Activated T-helper 2 cell treated with anti-CD3 and anti-CD28 coated beads, Interferon-gamma antibody, Interleukin-2, Interleukin-4, amounts not matched to agents 10 μg/mL and 5 μg/mL and 100 μg/mL, durations not matched to agents 14 hours and 24 hours and 36 hours (primary cell): Measurements from ENCODE around the gene TARS2. TPM values are rescaled to one million over a fixed set of nuclear protein-coding genes. Genes with fewer than 3 reads are reported as not detected.

Experiments used
- DNase-seq: peaks from one replicate; pipeline ENCODE4 v3.0.0; 2021; ENCODE audit warnings: low spot score
- H3K27ac Mint-ChIP-seq: one replicate; pipeline ENCODE4 v1.8.0; 2021; ENCODE audit warnings: mixed read lengths
- H3K27me3 Mint-ChIP-seq: one replicate; pipeline ENCODE4 v1.8.0; 2021; ENCODE audit warnings: low read depth, mixed read lengths
- H3K36me3 Mint-ChIP-seq: one replicate; pipeline ENCODE4 v1.8.0; 2021; ENCODE audit warnings: low read depth, mixed read lengths
- H3K4me1 Mint-ChIP-seq: one replicate; pipeline ENCODE4 v1.8.0; 2021; ENCODE audit warnings: low read depth, mixed read lengths
- H3K4me3 Mint-ChIP-seq: one replicate; pipeline ENCODE4 v1.8.0; 2021; ENCODE audit warnings: low read depth, mild to moderate bottlenecking, moderate library complexity, mixed read lengths
- H3K9me3 Mint-ChIP-seq: one replicate; pipeline ENCODE4 v1.8.0; 2021; ENCODE audit warnings: mixed read lengths
- intact Hi-C: fragments of 100-400 bp; cut with micrococcal nuclease; formaldehyde crosslinking; loops from one replicate; pipeline ENCODE4 v1.15.1; 2023
- total RNA-seq: library from RNA; stranded (reverse); gene quantifications from 2 replicates; pipeline ENCODE4 v1.2.3, GENCODE V29; 2022

The TARS2 gene, protein sequence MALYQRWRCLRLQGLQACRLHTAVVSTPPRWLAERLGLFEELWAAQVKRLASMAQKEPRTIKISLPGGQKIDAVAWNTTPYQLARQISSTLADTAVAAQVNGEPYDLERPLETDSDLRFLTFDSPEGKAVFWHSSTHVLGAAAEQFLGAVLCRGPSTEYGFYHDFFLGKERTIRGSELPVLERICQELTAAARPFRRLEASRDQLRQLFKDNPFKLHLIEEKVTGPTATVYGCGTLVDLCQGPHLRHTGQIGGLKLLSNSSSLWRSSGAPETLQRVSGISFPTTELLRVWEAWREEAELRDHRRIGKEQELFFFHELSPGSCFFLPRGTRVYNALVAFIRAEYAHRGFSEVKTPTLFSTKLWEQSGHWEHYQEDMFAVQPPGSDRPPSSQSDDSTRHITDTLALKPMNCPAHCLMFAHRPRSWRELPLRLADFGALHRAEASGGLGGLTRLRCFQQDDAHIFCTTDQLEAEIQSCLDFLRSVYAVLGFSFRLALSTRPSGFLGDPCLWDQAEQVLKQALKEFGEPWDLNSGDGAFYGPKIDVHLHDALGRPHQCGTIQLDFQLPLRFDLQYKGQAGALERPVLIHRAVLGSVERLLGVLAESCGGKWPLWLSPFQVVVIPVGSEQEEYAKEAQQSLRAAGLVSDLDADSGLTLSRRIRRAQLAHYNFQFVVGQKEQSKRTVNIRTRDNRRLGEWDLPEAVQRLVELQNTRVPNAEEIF
- 66.2 and 69.8 TPM in 2 replicates for total RNA-seq

DNA sequence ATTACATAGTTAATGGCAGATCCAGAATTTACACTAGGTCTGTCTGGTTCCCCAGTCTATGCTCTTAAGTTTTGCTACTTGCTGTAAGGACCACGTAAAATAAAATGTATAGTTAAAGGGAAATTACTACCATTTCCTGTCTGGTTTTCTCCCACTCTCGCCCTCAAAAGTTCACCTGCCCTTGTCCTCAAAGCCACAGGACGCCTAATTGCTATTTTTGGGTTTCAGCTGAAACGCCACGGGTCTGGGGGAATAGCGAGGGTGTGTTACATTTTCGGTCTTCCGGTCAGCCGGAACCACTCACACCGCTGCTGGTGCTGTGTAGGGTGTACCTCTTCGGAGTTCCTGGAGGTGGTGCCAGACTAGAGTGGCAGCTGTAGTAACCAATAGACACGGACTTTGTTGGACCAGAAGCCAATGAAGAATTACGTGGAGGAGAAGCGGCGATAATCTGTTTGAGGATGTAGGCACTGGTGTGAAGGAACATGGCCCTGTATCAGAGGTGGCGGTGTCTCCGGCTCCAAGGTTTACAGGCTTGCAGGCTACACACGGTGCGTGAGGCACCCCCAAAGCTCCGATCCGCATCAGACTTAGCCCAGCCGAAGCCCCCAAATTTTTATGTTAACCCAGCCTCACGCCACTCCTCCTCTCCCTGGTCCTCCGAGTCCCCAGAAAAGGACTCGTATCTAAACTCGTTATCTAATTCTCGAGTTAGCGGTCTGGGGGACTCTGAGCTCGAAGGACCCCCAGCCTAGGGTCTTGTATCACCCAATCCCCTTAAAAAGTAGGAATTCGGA, at the start of gene TARS2:
TSS of gene TARS2 (plus strand) at position 454 of the 797 bp plus-strand sequence. CDS start at position 486, 32 bp downstream.
- Mint-ChIP-seq H3K27me3 (no peaks in the 10 kb centered on the region), H3K4me1 (peaks cover 18% of the 10 kb centered on the region), H3K9me3 (no peaks in the 10 kb centered on the region), H3K27ac (peak within 1 kb of the TSS; percentile 98), H3K36me3 (peaks cover 27% of the 10 kb centered on the region), H3K4me3 (peak within 1 kb of the TSS; percentile 98)
- DNase-seq = peak; percentile 95
- intact Hi-C loops = loop anchor here (1.0 to 2.0 kb wide), 4 partner anchors 30 to 124 kb away; partner anchors contain the start of gene RPRD2

DNA sequence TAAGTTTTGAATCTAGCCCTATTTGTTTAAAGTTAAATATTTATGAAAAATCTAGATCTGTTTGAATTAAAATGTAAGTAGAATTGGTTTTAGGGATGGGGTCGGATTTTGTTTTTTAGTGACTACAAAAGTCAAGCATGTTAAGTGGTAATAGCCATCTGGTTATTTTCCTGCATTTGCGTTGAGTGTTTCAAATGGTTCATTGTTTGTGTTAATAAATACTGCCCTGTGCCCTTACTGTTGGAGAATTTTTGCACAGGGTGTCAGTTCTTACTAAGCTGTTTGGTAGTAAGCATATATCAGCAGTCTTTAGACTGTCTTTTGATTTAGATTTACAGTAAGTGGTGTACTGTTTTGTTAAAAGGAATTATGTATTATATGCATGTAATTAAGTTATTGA, 46.1 kb upstream of the TARS2 start:
- H3K27me3 Mint-ChIP-seq = no peaks in the 10 kb centered on the region
- no peaks in the 10 kb centered on the region for H3K9me3 Mint-ChIP-seq
- no peak overlapping the region for H3K27ac Mint-ChIP-seq
- no peak overlapping the region for H3K4me3 Mint-ChIP-seq
- intact Hi-C loops = loop anchor here (5.0 kb wide), 1 partner anchor 74 kb away; no protein-coding TSS in a partner anchor
- DNase-seq = no peak
- H3K36me3 Mint-ChIP-seq = peaks cover 20% of the 10 kb centered on the region
- H3K4me1 Mint-ChIP-seq = peaks cover 3% of the 10 kb centered on the region

DNA sequence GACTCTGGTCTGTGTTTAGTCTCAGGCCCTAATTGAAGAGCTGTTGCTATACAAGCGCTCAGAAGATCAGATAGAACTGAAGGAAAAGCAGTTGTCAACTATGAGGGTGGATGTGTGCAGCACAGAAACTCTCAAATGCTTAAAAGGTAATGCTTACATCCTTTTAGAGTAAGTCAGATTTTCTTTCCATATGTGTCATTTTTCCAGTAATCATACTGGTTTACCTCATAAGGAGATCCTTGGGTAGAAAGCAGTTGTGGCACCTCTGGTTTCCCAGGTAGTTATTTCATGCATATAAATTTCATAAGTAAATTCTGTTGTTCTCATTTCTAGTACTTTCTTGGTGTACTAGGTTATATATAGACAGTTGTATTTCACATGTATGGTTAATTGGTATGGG, 43.0 kb upstream of the TARS2 start:
- H3K4me1 Mint-ChIP-seq = peaks cover 3% of the 10 kb centered on the region
- intact Hi-C loops = loop anchor here (5.0 kb wide), 1 partner anchor 77 kb away; no protein-coding TSS in a partner anchor
- no peaks in the 10 kb centered on the region for H3K9me3 Mint-ChIP-seq
- peak overlapping the region; percentile 29 for H3K27ac Mint-ChIP-seq
- H3K36me3 Mint-ChIP-seq = peaks cover 37% of the 10 kb centered on the region
- H3K27me3 Mint-ChIP-seq = no peaks in the 10 kb centered on the region
- H3K4me3 Mint-ChIP-seq = no peak overlapping the region
- no peak for DNase-seq

DNA sequence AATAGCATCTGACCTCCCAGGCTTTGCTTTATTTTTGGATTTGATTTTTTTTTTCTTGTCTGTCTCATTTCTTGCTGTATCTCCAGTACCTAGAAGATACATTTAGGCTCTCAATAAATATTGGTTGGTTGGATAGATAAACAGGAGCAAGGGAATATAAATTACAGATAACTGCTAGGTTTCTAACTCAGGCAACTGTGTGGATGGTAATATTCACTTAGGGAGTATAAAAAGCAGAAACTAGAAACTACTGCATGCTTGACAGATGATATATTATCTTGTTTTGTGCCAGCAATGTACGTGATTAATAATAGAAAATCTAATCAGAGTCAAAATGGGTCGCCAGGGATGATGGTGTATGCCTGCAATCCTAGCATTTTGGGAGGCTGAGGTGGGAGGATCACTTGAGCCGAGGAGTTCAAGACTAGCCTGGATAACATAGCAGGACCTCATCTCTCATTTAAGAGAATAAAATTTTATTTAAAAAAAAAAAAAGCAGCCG, 31.0 kb upstream of the TARS2 start:
- Mint-ChIP-seq H3K4me3 (no peak overlapping the region), H3K9me3 (no peaks in the 10 kb centered on the region), H3K27ac (no peak overlapping the region), H3K27me3 (no peaks in the 10 kb centered on the region), H3K36me3 (peaks cover 29% of the 10 kb centered on the region), H3K4me1 (no peaks in the 10 kb centered on the region)
- intact Hi-C loops = no loop called here
- no peak for DNase-seq

DNA sequence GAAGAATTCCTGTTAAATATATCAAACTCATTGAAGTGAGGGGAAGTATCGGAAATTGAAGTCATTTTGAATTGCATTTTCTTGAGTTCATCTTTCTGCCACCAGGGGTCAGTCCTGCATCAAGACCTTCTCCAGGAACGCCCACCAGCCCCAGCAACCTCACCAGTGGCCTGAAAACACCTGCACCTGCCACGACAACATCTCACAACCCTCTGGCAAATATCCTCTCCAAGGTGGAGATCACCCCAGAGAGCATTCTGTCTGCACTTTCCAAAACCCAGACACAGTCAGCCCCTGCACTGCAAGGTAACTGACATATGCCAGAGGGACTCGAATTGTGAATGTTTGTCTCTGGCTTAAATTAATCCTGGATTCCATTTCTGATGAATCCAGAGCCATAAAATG, 22.8 kb upstream of the TARS2 start:
- Mint-ChIP-seq H3K4me1 (peaks cover 2% of the 10 kb centered on the region), H3K9me3 (no peaks in the 10 kb centered on the region), H3K27me3 (no peaks in the 10 kb centered on the region), H3K4me3 (no peak overlapping the region), H3K36me3 (peaks cover 21% of the 10 kb centered on the region), H3K27ac (no peak overlapping the region)
- intact Hi-C loops = loop anchor here (1.0 kb wide), 4 partner anchors 52 to 209 kb away; no protein-coding TSS in a partner anchor
- DNase-seq = peak; percentile 53

DNA sequence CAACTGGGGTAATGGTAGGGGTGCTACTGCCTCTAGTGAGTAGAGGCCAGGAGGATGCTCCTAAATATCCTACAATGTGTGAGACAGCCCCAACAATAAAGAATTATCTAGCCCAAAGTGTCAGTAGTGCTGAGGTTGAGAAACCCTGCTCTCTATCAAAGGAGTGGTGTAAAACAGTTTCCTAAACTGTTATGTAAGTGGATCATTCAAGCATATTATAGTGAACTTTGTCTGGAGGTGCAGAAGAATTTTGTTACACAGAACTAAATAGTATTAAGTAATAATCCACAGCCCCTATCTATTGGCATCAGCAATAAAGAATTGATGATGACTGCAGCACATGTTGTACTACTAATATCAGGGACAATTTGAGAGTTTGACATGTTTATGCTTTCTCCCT, 20.3 kb upstream of the TARS2 start:
- no peak for DNase-seq
- Mint-ChIP-seq H3K27me3 (no peaks in the 10 kb centered on the region), H3K27ac (no peak overlapping the region), H3K4me1 (peaks cover 2% of the 10 kb centered on the region), H3K36me3 (peaks cover 39% of the 10 kb centered on the region), H3K4me3 (no peak overlapping the region), H3K9me3 (no peaks in the 10 kb centered on the region)
- intact Hi-C loops = no loop called here

DNA sequence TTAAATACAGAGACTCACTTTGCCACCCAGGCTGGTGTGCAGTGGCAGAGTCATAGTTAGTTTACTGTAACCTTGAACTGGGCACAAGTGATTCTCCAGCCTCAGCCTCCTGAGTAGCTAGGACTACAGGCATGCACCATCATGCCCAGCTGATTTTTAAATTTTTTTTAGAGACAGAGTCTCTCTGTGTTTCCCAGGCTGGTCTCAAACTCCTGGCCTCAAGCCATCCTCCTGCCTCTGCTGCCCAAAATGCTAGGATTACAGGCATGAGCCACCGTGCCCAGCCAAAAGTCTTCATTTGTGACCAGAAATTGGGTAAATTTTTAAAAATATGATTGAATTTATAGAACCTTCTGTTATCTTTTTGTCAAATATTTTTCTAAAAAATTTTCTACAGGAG, 17.9 kb upstream of the TARS2 start:
- H3K27ac Mint-ChIP-seq = no peak overlapping the region
- intact Hi-C loops = no loop called here
- H3K4me3 Mint-ChIP-seq = no peak overlapping the region

DNA sequence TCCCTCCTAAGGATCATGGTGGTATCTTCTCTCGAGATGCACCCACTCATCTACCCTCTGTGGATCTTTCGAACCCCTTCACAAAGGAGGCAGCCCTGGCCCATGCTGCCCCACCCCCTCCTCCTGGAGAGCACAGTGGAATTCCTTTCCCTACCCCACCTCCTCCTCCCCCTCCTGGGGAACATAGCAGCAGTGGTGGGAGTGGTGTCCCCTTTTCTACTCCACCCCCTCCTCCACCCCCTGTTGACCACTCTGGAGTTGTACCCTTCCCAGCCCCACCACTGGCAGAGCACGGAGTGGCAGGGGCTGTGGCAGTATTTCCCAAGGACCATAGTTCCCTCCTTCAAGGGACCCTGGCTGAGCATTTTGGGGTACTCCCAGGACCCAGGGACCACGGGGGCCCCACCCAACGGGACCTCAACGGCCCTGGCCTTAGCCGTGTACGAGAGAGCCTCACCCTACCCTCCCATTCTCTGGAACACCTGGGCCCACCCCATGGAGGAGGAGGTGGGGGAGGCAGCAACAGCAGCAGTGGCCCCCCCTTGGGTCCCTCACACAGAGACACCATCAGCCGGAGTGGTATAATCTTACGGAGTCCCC, 14.5 kb upstream of the TARS2 start:
- intact Hi-C loops = no loop called here
- no peak for DNase-seq
- no peak overlapping the region for H3K4me3 Mint-ChIP-seq
- H3K36me3 Mint-ChIP-seq = peaks cover 37% of the 10 kb centered on the region
- H3K4me1 Mint-ChIP-seq = peaks cover 3% of the 10 kb centered on the region
- H3K27ac Mint-ChIP-seq = no peak overlapping the region
- H3K27me3 Mint-ChIP-seq = no peaks in the 10 kb centered on the region
- no peaks in the 10 kb centered on the region for H3K9me3 Mint-ChIP-seq

More for the DNA sequence above, 17.9 kb upstream of the TARS2 start:
- peaks cover 52% of the 10 kb centered on the region for H3K36me3 Mint-ChIP-seq
- no peaks in the 10 kb centered on the region for H3K9me3 Mint-ChIP-seq
- no peaks in the 10 kb centered on the region for H3K27me3 Mint-ChIP-seq
- peaks cover 2% of the 10 kb centered on the region for H3K4me1 Mint-ChIP-seq
- no peak for DNase-seq

DNA sequence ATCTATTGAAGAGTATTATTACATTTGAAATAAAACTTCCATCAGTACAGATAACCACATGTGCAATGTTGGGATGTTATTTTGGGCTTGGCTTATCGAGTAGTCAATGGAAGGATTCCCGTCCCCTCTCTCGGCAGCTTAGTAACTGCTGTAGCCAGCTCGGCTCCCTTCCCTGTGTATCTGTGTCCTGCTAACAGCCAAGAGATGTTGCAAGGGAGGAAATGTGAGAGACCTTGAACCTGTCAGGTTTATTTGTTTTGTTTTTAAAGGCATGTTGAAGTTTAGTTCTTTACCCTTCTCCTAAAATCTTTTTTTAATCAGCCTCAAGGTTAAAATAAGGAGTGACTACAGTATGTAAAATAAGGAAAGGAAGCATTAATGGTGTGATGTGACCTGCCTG, 13.6 kb upstream of the TARS2 start:
- peaks cover 37% of the 10 kb centered on the region for H3K36me3 Mint-ChIP-seq
- no peaks in the 10 kb centered on the region for H3K9me3 Mint-ChIP-seq
- no peaks in the 10 kb centered on the region for H3K27me3 Mint-ChIP-seq
- no peak overlapping the region for H3K27ac Mint-ChIP-seq
- no peak for DNase-seq
- H3K4me3 Mint-ChIP-seq = no peak overlapping the region
- intact Hi-C loops = no loop called here
- H3K4me1 Mint-ChIP-seq = peaks cover 5% of the 10 kb centered on the region

DNA sequence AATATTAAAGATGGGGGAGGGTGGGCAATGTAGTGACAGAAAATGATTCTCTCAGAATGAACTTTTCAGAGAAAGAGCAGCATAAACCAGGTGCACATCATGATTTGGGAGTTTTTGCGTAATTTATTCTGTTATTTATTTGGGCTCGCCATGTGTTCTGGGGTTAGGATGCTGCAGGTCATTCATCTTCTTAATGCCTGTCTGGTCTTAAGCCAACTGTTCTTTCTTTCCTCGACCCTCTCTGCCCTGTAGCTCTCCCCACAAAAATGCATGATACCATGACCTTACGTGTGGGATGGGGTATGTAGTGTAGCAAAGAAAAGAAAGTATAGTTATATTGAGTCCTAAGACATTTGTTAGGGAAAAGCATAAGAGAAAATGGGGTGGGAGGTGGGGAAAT, 12.3 kb upstream of the TARS2 start:
- DNase-seq = no peak
- Mint-ChIP-seq H3K9me3 (no peaks in the 10 kb centered on the region), H3K4me3 (no peak overlapping the region), H3K4me1 (peaks cover 5% of the 10 kb centered on the region), H3K27me3 (peaks cover under 1% of the 10 kb centered on the region), H3K36me3 (peaks cover 36% of the 10 kb centered on the region), H3K27ac (no peak overlapping the region)
- intact Hi-C loops = no loop called here

DNA sequence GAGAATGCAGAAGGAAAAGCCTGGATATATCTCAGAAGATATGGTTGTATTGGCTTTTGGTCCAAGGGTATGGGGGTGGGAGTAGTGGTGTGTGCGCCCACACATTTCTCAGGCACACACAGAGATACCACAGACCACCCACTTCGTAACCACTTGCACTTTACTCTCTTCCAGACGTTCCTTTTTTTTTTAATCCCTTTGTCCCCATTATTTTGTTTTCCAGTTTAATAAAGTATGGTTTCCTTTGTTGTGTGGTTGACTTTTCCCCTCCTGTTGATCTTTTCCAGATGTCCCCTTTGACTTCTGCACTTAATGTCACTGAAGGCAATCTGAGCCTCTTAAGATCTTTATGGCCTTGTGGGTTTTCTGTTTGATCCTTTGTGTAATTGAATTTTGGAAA, 10.5 kb upstream of the TARS2 start:
- no peak for DNase-seq
- Mint-ChIP-seq H3K9me3 (no peaks in the 10 kb centered on the region), H3K27ac (no peak overlapping the region), H3K27me3 (peaks cover 1% of the 10 kb centered on the region), H3K4me3 (no peak overlapping the region), H3K4me1 (peaks cover 5% of the 10 kb centered on the region), H3K36me3 (peaks cover 17% of the 10 kb centered on the region)
- intact Hi-C loops = no loop called here

DNA sequence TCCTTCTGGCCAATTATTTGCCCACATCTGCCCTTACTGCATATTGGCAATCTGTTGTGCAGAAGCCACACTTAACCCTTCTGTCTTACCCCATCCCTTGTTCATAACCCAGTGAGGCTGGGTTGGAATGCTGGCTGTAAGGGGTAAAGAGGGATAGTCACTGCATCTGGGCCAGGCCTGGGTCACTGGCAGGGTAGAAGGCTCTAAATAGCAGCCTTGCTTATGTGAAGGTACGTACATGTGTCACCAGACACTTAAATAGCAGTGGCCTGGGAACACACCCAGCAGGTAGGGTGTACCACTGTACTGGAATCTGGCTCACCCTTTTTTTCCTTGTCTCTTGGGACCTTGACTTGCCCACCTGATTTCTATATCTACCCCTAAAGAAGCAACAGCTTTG, 9.9 kb upstream of the TARS2 start:
- Mint-ChIP-seq H3K27me3 (peaks cover 1% of the 10 kb centered on the region), H3K36me3 (peaks cover 12% of the 10 kb centered on the region), H3K4me1 (peaks cover 5% of the 10 kb centered on the region), H3K9me3 (no peaks in the 10 kb centered on the region), H3K27ac (no peak overlapping the region), H3K4me3 (no peak overlapping the region)
- intact Hi-C loops = no loop called here
- DNase-seq = no peak
